Lower leg skin (tissue), 4 donors: ENCODE data around the gene ACSL1. TPM values are rescaled to one million over a fixed set of nuclear protein-coding genes. Genes with fewer than 3 reads are reported as not detected.

Experiments used
- DNase-seq, 2 donors: peaks; one replicate each; pipeline ENCODE4 v3.0.0-alpha.2; 2019; ENCODE audit warnings: low spot score in 2 of 2
- H3K4me3 ChIP-seq: fragments of 200-600 bp; sonication (generic); 2 replicates; pipeline ENCODE4 v1.5.1; 2017; ENCODE audit warnings: mild to moderate bottlenecking, low read depth; ENCODE audit not compliant: poor library complexity, severe bottlenecking
- POLR2A ChIP-seq, 2 donors: fragments of 450-650 bp; IDR thresholded peaks; one replicate each; pipeline ENCODE4 v1.6.1; 2016 to 2017; ENCODE audit warnings: antibody characterized with exemption in 2 of 2, mild to moderate bottlenecking in 1 of 2, moderate library complexity in 1 of 2
- WGBS, 2 donors: methylation state at CpG; one replicate each; pipeline ENCODE4 v1.1.5; 2018; 5-methylcytosine and 5-hydroxymethylcytosine counted together
- intact Hi-C: fragments of 100-400 bp; cut with DNase I; formaldehyde crosslinking; loops from one replicate; pipeline ENCODE4 v1.15.0; 2023; ENCODE audit warnings: low total_unique reads
- total RNA-seq, 4 donors: library from RNA; depleted of rRNA; stranded (reverse); fragments of >200 nt; gene quantifications; one replicate each; pipeline ENCODE4 v1.1.0, GENCODE V29; 2016
- TF ChIP-seq, protein P1 (sequence below), 3 donors: fragments of 450-650 bp; IDR thresholded peaks; one replicate each; pipeline ENCODE4 v1.5.1; 2016; ENCODE audit warnings: antibody characterized with exemption in 3 of 3, mild to moderate bottlenecking in 3 of 3, moderate library complexity in 2 of 3

Gene ACSL1
- total RNA-seq, result 100 to 1,000 TPM; 190 to 308 (median 266) TPM

- peak within 1 kb of the TSS; percentile 69 for H3K4me3 ChIP-seq
- 1% methylated on average over 18 to 36 of the region's 94 CpGs for WGBS, 2 donors
- DNase-seq, result peak; percentile 72 to 93
- intact Hi-C loops, result no loop called here
- TF ChIP-seq POLR2A (IDR thresholded peaks at IDR 0.05), result no peak
- TF ChIP-seq, protein P1, sequence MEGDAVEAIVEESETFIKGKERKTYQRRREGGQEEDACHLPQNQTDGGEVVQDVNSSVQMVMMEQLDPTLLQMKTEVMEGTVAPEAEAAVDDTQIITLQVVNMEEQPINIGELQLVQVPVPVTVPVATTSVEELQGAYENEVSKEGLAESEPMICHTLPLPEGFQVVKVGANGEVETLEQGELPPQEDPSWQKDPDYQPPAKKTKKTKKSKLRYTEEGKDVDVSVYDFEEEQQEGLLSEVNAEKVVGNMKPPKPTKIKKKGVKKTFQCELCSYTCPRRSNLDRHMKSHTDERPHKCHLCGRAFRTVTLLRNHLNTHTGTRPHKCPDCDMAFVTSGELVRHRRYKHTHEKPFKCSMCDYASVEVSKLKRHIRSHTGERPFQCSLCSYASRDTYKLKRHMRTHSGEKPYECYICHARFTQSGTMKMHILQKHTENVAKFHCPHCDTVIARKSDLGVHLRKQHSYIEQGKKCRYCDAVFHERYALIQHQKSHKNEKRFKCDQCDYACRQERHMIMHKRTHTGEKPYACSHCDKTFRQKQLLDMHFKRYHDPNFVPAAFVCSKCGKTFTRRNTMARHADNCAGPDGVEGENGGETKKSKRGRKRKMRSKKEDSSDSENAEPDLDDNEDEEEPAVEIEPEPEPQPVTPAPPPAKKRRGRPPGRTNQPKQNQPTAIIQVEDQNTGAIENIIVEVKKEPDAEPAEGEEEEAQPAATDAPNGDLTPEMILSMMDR (IDR thresholded peaks at IDR 0.05), result no peak
Observed at GRCh38 chr4:184825896-184826690, at the start of gene ACSL1. Gene ACSL1, minus strand, starts transcription at chr4:184825968. Its CDS starts 22,454 bp downstream, at chr4:184803514.

DNA sequence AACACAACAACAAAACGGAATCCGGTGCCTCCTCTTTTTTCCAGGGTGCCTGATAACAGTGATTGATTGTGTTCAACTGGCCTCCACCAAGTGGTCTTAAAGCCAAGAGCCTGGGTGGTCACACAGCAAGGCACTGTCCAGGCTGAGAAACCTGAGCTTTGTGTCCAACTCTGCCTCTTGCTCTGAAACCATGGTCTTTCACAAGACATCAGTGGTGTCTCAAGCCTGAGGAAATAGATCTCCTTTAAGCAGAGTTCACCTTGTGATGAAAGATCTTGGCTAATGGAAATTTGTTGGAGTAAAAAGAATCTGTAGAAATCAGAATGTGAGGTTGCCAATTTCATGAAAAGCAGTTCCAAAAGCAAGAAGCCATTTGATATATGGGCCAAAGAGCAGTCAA, 47.3 kb upstream of the ACSL1 start:
- intact Hi-C loops, result no loop called here
- no peak for DNase-seq
- TF ChIP-seq POLR2A (IDR thresholded peaks at IDR 0.05), result no peak
- TF ChIP-seq, protein P1 (IDR thresholded peaks at IDR 0.05), result no peak
- WGBS, 2 donors, result 73 to 77% methylated on average over 2 of the region's 2 CpGs
- H3K4me3 ChIP-seq, result no peak overlapping the region

- intact Hi-C loops, result no loop called here
- 70 to 82% methylated on average over 4 of the region's 4 CpGs for WGBS, 2 donors
- DNase-seq, result no peak
- TF ChIP-seq, protein P1 (IDR thresholded peaks at IDR 0.05), result no peak
- TF ChIP-seq POLR2A (IDR thresholded peaks at IDR 0.05), result no peak
- no peak overlapping the region for H3K4me3 ChIP-seq
Observed at GRCh38 chr4:184870718-184871117, 45.0 kb upstream of the ACSL1 start.

- H3K4me3 ChIP-seq, result no peak overlapping the region
- WGBS, 2 donors, result 84 to 91% methylated on average over 3 of the region's 3 CpGs
- TF ChIP-seq, protein P1 (IDR thresholded peaks at IDR 0.05), result no peak
- no peak for TF ChIP-seq POLR2A (IDR thresholded peaks at IDR 0.05)
- no peak for DNase-seq
- intact Hi-C loops, result no loop called here
Observed at GRCh38 chr4:184868623-184869022, 42.9 kb upstream of the ACSL1 start.

DNA sequence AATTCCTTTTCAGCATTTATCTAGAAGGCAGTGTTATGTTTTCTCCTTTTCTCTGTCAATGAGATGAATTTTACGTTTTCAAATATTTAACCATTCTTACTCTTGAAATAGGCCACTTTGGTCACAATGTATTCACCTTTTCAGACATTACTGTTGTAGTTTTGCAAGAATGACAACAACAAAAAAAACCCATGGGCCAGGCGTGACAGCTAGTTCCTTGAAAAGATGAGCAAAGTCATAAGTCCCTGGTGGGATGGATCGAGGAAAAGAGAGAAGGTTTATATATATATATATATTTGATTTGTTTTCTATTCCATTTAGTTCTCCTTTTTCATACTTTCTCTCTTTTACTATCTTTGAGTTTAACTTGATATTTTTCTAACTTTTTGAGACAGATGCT, 38.1 kb upstream of the ACSL1 start:
- DNase-seq, result no peak
- intact Hi-C loops, result no loop called here
- WGBS, 2 donors, result 67 to 76% methylated on average over 3 of the region's 3 CpGs
- TF ChIP-seq, protein P1 (IDR thresholded peaks at IDR 0.05), result no peak
- no peak for TF ChIP-seq POLR2A (IDR thresholded peaks at IDR 0.05)
- no peak overlapping the region for H3K4me3 ChIP-seq
